RWPE2 (cell line): Measurements from ENCODE around the gene KRT17.
"Not testable (repeated sequence)": the region's sequence is repeated elsewhere in the genome, so short reads cannot be mapped to it uniquely, and the experiment has no call there.

Experiments used
- ATAC-seq: fragments of 200-7000 bp; cut with Tn5 transposase; 3 replicates; pipeline ENCODE4 v1.9.1; 2021; ENCODE audit warnings: low read depth
- DNase-seq: peaks from one replicate; pipeline ENCODE4 v3.0.0-alpha.2; 2020; ENCODE audit warnings: low spot score
- H3K27ac ChIP-seq: fragments of 450-650 bp; 2 replicates; pipeline ENCODE4 v1.5.1; 2017; ENCODE audit warnings: mild to moderate bottlenecking; ENCODE audit not compliant: poor library complexity, severe bottlenecking
- H3K27me3 ChIP-seq: fragments of 250-450 bp; sonication (Bioruptor Pico); 2 replicates; pipeline ENCODE4 v1.5.1; 2021; ENCODE audit warnings: mild to moderate bottlenecking, moderate library complexity; ENCODE audit not compliant: insufficient read depth, poor library complexity, severe bottlenecking
- H3K36me3 ChIP-seq: fragments of 250-450 bp; sonication (Bioruptor Pico); 2 replicates; pipeline ENCODE4 v1.5.1; 2020; ENCODE audit warnings: low read depth, mild to moderate bottlenecking, moderate library complexity
- H3K4me1 ChIP-seq: fragments of 250-450 bp; sonication (Bioruptor Pico); 2 replicates; pipeline ENCODE4 v1.5.1; 2021; ENCODE audit warnings: mild to moderate bottlenecking, moderate library complexity; ENCODE audit not compliant: insufficient read depth, poor library complexity, severe bottlenecking
- H3K4me3 ChIP-seq: fragments of 250-450 bp; sonication (Bioruptor Pico); 2 replicates; pipeline ENCODE4 v1.5.1; 2021; ENCODE audit warnings: mild to moderate bottlenecking, moderate library complexity; ENCODE audit not compliant: severe bottlenecking
- H3K9me3 ChIP-seq: fragments of 250-450 bp; sonication (Bioruptor Pico); 2 replicates; pipeline ENCODE4 v1.5.1; 2021; ENCODE audit warnings: mild to moderate bottlenecking, moderate library complexity; ENCODE audit not compliant: severe bottlenecking
- TF ChIP-seq, protein P1 (sequence below): fragments of 450-650 bp; IDR thresholded peaks from one replicate; pipeline ENCODE4 v1.5.1; 2017; ENCODE audit warnings: mild to moderate bottlenecking, moderate library complexity; ENCODE audit not compliant: poor library complexity, severe bottlenecking

KRT17 gene

DNA sequence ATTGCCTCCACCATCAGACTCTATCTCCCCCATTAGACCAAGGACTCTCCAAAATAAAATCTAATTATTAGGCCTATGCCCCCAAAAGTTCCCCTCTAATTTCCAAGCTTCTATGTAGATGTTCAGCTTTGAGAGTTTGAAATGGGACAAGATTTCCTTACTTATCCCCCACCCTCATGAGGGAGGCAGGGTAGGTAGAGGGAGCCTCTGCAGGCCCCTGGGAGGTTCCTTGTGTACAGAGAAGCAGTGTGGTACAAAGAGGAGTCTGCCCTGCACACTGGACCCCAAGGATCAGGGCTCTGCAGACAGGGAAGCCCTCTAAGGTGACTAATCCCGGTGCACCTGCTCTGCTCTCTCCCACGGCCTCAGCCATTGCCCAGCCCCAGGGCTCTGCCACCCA is 2.5 kb downstream of the KRT17 start:
- TF ChIP-seq, protein P1, sequence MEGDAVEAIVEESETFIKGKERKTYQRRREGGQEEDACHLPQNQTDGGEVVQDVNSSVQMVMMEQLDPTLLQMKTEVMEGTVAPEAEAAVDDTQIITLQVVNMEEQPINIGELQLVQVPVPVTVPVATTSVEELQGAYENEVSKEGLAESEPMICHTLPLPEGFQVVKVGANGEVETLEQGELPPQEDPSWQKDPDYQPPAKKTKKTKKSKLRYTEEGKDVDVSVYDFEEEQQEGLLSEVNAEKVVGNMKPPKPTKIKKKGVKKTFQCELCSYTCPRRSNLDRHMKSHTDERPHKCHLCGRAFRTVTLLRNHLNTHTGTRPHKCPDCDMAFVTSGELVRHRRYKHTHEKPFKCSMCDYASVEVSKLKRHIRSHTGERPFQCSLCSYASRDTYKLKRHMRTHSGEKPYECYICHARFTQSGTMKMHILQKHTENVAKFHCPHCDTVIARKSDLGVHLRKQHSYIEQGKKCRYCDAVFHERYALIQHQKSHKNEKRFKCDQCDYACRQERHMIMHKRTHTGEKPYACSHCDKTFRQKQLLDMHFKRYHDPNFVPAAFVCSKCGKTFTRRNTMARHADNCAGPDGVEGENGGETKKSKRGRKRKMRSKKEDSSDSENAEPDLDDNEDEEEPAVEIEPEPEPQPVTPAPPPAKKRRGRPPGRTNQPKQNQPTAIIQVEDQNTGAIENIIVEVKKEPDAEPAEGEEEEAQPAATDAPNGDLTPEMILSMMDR = no peak
- peaks cover 38% of the 10 kb centered on the region for H3K36me3 ChIP-seq
- no peak for DNase-seq
- H3K27ac ChIP-seq = peak overlapping the region; percentile 99
- H3K4me1 ChIP-seq = peaks cover 21% of the 10 kb centered on the region
- peak overlapping the region; percentile 49 for H3K4me3 ChIP-seq
- ATAC-seq = no peak
- H3K9me3 ChIP-seq = no peaks in the 10 kb centered on the region
- no peaks in the 10 kb centered on the region for H3K27me3 ChIP-seq

DNA sequence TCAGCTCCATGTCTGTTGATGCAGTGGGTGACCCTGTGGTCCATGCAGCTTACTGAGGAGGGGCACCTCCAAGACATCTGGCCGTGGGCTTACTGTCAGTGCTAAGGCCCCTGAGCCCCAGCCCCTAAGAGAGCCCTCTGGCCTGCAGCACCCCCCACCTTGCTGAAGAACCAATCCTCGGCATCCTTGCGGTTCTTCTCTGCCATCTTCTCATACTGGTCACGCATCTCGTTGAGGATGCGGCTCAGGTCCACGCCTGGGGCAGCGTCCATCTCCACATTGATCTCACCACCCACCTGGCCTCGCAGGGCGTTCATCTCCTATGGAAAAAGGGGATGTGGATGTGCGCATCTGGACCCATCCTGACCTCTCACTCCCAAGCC is 2.9 kb downstream of the KRT17 start:
- ATAC-seq, H3K9me3 ChIP-seq, H3K27me3 ChIP-seq: not testable (repeated sequence)
- DNase-seq = peak; percentile 58
- H3K36me3 ChIP-seq = peaks cover 38% of the 10 kb centered on the region
- peaks cover 21% of the 10 kb centered on the region for H3K4me1 ChIP-seq
- peak overlapping the region; percentile 99 for H3K27ac ChIP-seq
- H3K4me3 ChIP-seq = peak overlapping the region; percentile 49

DNA sequence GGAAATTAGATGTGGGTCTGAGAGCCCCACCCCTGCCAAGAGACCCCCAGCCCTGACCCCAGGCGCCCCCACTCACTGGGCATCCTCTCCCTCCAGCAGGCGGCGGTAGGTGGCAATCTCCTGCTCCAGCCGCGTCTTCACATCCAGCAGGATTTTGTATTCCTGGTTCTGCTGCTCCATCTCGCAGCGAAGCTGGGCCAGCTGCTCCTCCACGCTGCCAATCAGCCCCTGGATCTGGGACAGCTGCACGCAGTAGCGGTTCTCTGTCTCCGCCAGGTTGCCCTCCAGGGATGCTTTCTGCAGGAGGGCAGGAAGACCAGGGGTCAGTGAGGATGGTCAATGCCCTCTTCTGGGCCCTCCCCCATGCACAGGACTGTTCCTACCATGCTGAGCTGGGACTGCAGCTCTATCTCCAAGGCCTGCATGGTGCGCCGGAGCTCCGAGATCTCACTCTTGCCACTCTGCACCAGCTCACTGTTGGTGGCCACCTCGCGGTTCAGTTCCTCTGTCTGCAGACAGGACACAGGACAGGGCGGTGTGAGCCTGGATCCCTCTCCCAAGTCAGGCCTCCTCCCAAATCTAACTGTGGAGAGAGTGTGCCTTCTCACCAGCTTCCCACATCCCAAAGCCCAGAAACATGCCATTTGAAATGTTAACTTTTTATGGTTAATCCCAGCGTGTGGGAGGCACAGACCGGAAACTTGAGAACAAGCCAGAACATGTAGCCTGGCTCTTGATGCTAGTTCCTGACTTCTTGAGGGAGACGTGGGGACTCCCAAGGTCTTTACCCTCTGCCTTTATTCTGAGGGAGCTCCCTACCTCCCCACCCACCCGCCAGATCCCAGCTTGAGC is 3.6 kb downstream of the KRT17 start:
- DNase-seq = peak; percentile 68
- H3K9me3 ChIP-seq = no peaks in the 10 kb centered on the region
- peak overlapping the region; percentile 49 for H3K4me3 ChIP-seq
- H3K4me1 ChIP-seq = peaks cover 16% of the 10 kb centered on the region
- H3K36me3 ChIP-seq = peaks cover 38% of the 10 kb centered on the region
- no peak for ATAC-seq
- no peaks in the 10 kb centered on the region for H3K27me3 ChIP-seq
- TF ChIP-seq, protein P1 = peak; percentile 12
- peak overlapping the region; percentile 99 for H3K27ac ChIP-seq

- Histone ChIP-seq H3K27ac (peak overlapping the region; percentile 99), H3K4me1 (peaks cover 13% of the 10 kb centered on the region), H3K36me3 (peaks cover 38% of the 10 kb centered on the region)
- not testable (repeated sequence) for H3K27me3 ChIP-seq, H3K9me3 ChIP-seq, ATAC-seq, H3K4me3 ChIP-seq
- DNase-seq = peak; percentile 71
Observed at GRCh38 chr17:41619927-41620582, 4.3 kb downstream of the KRT17 start.

GRCh38 chr17:41619036-41619926 is 5.1 kb downstream of the KRT17 start:
- Histone ChIP-seq H3K27me3 (no peaks in the 10 kb centered on the region), H3K4me1 (peaks cover 14% of the 10 kb centered on the region), H3K4me3 (no peak overlapping the region), H3K9me3 (no peaks in the 10 kb centered on the region), H3K36me3 (peaks cover 37% of the 10 kb centered on the region), H3K27ac (peak overlapping the region; percentile 99)
- TF ChIP-seq, protein P1 = no peak
- DNase-seq (peak; percentile 83), ATAC-seq (peak; percentile 46)
